NB4 (cell line): Measurements from ENCODE around the gene OBSL1.

Experiments used
- DNase-seq: peaks from one replicate; pipeline ENCODE4 v3.0.0; 2010; ENCODE audit warnings: low read depth
- H3K4me3 ChIP-seq: one replicate; pipeline ENCODE4 v1.5.1; 2011; ENCODE audit warnings: mild to moderate bottlenecking, low read depth, low read length, moderate library complexity
- CTCF ChIP-seq: IDR thresholded peaks from one replicate; pipeline ENCODE4 v1.5.1; 2012; ENCODE audit warnings: low read depth, low read length
- MAX ChIP-seq: IDR thresholded peaks from 2 replicates; pipeline ENCODE4 v1.6.1; 2011; ENCODE audit warnings: low read depth, low read length
- MYC ChIP-seq: IDR thresholded peaks from 2 replicates; pipeline ENCODE4 v1.6.1; 2011; ENCODE audit warnings: low read depth, low read length
- POLR2A ChIP-seq: IDR thresholded peaks from 2 replicates; pipeline ENCODE4 v1.6.1; 2011; ENCODE audit warnings: mild to moderate bottlenecking; ENCODE audit not compliant: insufficient read length; ENCODE audit errors: extremely low read depth

Gene OBSL1

GRCh38 chr2:219517954-219518778, 53.2 kb downstream of the OBSL1 start:
- H3K4me3 ChIP-seq: no peak overlapping the region
- TF ChIP-seq MYC: no peak
- TF ChIP-seq MAX: no peak
- no peak for TF ChIP-seq CTCF
- TF ChIP-seq POLR2A: no peak
- no peak for DNase-seq

- TF ChIP-seq CTCF (no peak), MAX (no peak), POLR2A (no peak), MYC (no peak)
- no peak for DNase-seq
- no peak overlapping the region for H3K4me3 ChIP-seq
Observed at GRCh38 chr2:219516888-219517287, 54.5 kb downstream of the OBSL1 start.

- no peak for TF ChIP-seq MYC
- TF ChIP-seq CTCF: no peak
- no peak for TF ChIP-seq MAX
- TF ChIP-seq POLR2A: no peak
- no peak overlapping the region for H3K4me3 ChIP-seq
- no peak for DNase-seq
Observed at GRCh38 chr2:219515874-219516629, 55.3 kb downstream of the OBSL1 start.

- no peak overlapping the region for H3K4me3 ChIP-seq
- no peak for TF ChIP-seq CTCF
- TF ChIP-seq POLR2A: no peak
- TF ChIP-seq MYC: no peak
- TF ChIP-seq MAX: no peak
- no peak for DNase-seq
Observed at GRCh38 chr2:219514836-219515235, 56.5 kb downstream of the OBSL1 start.

GRCh38 chr2:219514196-219514761, 57.1 kb downstream of the OBSL1 start, which contains the start of gene ASIC4:
ASIC4 (plus strand) TSS chr2:219514482; CDS start chr2:219514725, 243 bp downstream.
- peak; percentile 69 for DNase-seq
- TF ChIP-seq POLR2A (no peak), MYC (peak; percentile 83), MAX (peak; percentile 73)
- no peak within 1 kb of the TSS for H3K4me3 ChIP-seq

- no peak overlapping the region for H3K4me3 ChIP-seq
- no peak for TF ChIP-seq MAX
- no peak for TF ChIP-seq CTCF
- TF ChIP-seq POLR2A: no peak
- no peak for TF ChIP-seq MYC
- DNase-seq: no peak
Observed at GRCh38 chr2:219513787-219514186, 57.6 kb downstream of the OBSL1 start.
